GOT3 (cell line): Measurements from ENCODE around the gene DIPK1A.

Experiments
- DNase-seq: peaks from one replicate; lab custom pipeline; 2025; ENCODE audit warnings: mixed read lengths; lab: John Stamatoyannopoulos, UW

Gene DIPK1A

DNA sequence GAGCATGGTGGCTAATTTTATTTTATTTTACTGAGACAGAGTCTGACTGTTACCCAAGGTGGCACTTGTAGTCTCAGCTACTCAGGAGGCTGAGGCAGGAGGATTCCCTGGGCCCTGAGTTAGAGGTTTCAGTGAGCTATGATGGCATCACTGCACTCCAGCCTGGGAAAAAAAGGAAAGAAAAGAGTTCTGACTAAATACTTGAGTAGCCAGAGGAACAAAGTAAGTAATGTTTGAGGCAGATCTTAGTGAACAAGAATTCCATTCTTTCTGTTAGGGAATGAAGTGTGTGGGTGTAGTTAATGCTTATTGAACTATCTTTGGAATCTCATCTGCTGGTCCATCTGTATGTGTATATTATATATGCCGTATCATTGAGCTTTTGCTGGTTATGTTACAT lies 163.3 kb downstream of the DIPK1A start:
- DNase-seq, result no peak

DNA sequence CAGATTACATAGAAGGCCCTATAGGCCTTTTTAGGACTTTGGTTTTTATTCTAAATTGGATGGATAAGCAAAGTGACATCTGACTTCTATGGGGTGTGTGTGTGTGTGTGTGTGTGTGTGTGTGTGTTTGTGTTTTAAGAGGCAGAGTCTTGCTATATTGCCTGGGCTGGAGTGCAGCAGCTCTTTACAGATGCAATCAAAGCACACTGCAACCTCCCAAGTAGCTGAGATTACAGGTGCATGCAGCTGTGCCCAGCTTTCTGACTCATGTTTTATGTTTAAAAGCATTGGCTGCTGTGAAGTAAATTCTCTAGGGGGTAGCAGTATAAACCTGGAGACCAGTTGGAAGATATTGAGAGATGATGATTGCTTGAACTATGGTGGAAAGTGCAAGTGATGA lies 164.0 kb downstream of the DIPK1A start:
- DNase-seq, result no peak

DNA sequence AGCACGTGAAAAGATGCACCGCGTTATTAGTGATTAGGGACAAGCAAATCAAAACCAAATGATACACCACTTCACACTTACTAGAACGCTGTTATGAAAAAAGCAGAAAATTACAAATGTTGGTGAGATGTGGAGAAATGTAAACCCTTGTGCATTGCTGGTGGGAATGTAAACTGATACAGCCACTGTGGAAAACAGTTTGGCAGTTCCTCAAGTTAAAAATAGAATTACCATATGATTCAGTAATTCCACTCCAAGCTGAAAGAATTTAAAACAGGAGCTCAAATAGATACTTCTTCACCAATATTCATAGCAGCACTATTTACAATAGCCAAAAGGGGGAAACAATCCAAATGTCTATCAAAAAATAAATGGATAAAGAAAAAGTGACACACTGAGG lies 166.1 kb downstream of the DIPK1A start:
- DNase-seq, result no peak

DNA sequence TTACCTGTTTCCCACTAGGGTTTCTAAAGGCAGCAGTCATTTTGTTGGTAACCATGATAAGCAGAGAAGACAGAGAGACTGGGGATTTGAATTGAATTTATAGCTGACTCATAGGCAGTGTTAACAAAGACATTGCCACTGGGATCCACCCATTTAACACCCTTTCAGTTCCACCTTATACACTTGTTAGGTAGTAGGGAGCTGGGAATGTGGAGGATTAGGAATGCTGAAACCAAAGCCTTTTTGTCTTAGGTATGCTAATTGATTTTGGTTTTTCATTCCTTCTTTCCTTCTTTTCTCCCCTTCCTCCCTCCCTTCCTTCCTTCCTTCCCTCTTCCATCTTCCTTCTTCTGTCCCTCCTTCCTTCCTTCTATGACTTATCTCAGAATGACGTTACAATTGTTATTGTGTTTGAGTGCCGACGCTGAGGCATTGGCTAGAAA lies 168.9 kb downstream of the DIPK1A start:
- DNase-seq, result no peak
